ENCODE data around the gene STARD5. TPM values are rescaled to one million over a fixed set of nuclear protein-coding genes. Genes with fewer than 3 reads are reported as not detected.

The STARD5 gene
- polyA plus RNA-seq, 3 donors, result 1.2 to 3.8 (median 2.3) TPM

DNA sequence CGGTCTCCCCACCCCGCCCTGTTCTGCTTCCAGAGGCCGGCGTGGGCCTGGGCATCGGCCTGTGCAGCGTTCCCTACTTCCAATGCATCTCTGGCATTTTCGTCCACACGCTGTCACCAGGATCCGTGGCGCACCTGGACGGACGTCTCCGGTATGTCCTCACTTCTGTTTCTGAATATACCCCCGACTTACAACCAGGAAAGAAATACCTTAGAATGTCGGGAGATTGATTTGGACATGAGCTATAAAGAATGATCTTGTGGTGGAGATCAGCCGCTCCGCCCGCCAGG is 41.4 kb downstream of the STARD5 start:
- WGBS, 3 donors, result 94 to 97% (median 96%) methylated on average over 18 of the region's 18 CpGs
- H3K27ac ChIP-seq (ENCODE audit: low read depth, low read length), result no peak overlapping the region

GRCh38 chr15:81281766-81282605 is 42.0 kb downstream of the STARD5 start:
- 85 to 96% (median 92%) methylated on average over 12 of the region's 12 CpGs for WGBS, 3 donors
- no peak overlapping the region for H3K27ac ChIP-seq (ENCODE audit: low read depth, low read length)

DNA sequence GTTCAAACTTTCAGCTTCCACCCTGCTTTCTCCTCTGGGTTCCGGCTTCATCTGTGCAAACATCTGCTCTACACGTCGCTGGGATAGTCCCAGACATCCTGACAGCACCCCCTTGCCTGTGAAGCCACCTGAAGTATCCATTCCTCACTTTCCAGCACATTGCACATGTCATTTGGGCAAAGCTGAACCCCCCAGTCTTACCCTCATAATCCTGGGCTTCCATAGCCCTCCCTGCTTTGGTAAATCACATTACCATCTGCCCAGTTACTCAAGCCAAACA is 42.5 kb downstream of the STARD5 start:
- WGBS, 3 donors, result 91 to 96% (median 93%) methylated on average over 3 of the region's 3 CpGs
- no peak overlapping the region for H3K27ac ChIP-seq (ENCODE audit: low read depth, low read length)

GRCh38 chr15:81280696-81281455 is 43.1 kb downstream of the STARD5 start:
- WGBS, 3 donors, result 68 to 79% (median 77%) methylated on average over 8 of the region's 8 CpGs
- no peak overlapping the region for H3K27ac ChIP-seq (ENCODE audit: low read depth, low read length)

DNA sequence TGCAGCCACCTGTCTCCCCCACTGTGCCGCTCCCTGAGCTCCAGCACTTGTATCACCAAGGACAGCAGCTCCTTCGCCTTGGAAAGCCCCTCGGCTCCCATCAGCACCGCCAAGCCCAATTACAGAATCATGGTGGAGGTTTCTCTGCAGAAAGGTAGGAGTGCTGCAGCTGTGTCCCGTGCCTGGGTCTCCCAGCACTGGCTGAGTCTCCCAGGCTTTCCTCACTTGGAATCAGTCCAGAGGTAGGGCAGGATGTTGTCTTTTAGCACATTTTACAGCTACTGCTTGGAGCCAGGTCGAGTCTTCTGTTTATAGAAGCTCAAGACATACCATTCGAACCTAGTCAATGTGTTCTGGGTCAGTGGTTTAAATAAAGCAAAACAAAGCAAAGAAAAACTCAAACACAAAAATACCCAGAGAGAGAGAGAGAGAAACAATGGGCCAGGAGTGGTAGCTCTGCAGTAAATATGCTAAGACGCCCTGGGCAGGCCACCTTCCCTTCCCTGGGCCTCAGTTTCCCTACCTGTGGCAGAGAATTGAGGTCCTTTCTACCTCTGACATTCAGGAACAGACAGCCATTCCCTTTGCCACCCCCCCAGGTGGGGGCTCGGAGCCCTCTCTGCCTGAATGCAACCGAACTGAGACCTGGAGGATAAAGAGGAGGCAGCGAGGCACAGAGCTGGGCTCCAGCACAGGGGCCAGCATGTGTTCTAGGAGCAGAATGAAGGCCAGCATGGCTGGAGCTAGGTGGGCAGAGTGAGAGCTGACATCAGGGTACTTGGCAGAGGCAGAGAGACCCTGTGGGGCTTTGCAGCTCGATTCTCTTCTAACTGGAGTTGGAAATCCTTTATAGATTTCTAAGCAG is 44.1 kb downstream of the STARD5 start:
- no peak overlapping the region for H3K27ac ChIP-seq (ENCODE audit: low read depth, low read length)
- 76 to 86% (median 80%) methylated on average over 12 of the region's 12 CpGs for WGBS, 3 donors

- H3K27ac ChIP-seq (ENCODE audit: low read depth, low read length), result no peak overlapping the region
- 85 to 95% (median 94%) methylated on average over 6 of the region's 6 CpGs for WGBS, 3 donors
Measured at GRCh38 chr15:81278306-81279029, 45.5 kb downstream of the STARD5 start.

GRCh38 chr15:81277851-81278250 is 46.1 kb downstream of the STARD5 start:
- 89 to 98% (median 94%) methylated on average over 2 of the region's 2 CpGs for WGBS, 3 donors

DNA sequence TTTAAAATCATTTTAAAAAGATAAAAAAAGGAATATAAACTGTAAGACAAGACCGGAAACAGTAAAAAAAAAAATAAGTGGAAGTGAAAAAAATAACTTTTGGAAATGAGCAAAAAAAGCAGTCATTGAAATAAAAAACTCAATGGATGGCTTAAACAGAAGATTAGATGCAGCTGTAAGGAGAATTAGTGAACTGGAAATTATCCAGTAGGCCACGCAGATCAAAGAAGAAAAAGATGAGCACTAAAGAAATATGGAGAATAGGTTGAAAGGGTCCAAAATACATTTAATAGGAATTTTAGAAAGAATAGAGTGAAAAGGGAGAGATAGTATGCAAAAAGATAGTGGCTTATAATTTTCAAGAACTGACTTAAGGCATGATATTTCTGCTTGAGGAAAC is 47.0 kb downstream of the STARD5 start:
- H3K27ac ChIP-seq (ENCODE audit: low read depth, low read length), result no peak overlapping the region
- WGBS, 3 donors, result 93 to 99% (median 99%) methylated on average over 2 of the region's 2 CpGs

More at GRCh38 chr15:81277851-81278250, 46.1 kb downstream of the STARD5 start:
- no peak overlapping the region for H3K27ac ChIP-seq (ENCODE audit: low read depth, low read length)

DNA sequence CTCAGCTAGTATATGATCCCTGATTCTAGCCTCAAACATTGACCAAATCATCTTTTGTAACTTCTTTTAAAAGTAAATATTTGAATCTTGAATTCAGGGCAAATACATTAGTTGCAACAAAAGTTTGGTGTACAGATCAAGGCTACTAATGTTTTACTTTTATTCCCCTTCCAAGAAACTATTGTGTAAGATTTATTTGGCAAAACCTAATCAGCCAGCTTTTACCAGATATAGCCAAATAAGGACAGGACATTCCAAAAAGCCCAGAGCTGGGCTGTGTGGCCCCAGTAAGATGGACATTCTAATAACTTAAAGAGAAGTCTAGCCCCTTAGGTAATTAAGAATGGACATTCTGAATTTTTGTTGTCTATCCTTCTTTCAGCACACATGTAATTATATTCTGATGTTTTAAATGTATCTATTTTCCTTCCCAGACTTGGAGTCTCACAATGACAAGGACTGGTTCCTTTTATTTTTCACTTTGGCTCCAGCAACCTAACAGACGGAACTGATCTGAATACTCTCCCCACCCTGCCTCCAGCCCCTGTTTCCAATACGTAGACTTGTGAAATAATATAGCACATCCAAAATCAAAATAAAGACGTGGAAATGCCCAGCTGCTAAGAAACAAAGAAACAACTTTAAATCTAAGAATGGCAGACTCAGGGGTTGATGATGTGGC is 48.1 kb downstream of the STARD5 start:
- 63 to 77% (median 66%) methylated on average over 3 of the region's 3 CpGs for WGBS, 3 donors
- H3K27ac ChIP-seq (ENCODE audit: low read depth, low read length), result no peak overlapping the region

GRCh38 chr15:81274931-81275707 is 48.8 kb downstream of the STARD5 start:
- no peak overlapping the region for H3K27ac ChIP-seq (ENCODE audit: low read depth, low read length)
- WGBS, 3 donors, result 11 to 17% (median 12%) methylated on average over 10 to 11 of the region's 11 CpGs

GRCh38 chr15:81274255-81274654 is 49.7 kb downstream of the STARD5 start:
- 76 to 96% (median 94%) methylated on average over 4 of the region's 4 CpGs for WGBS, 3 donors
- H3K27ac ChIP-seq (ENCODE audit: low read depth, low read length), result no peak overlapping the region

DNA sequence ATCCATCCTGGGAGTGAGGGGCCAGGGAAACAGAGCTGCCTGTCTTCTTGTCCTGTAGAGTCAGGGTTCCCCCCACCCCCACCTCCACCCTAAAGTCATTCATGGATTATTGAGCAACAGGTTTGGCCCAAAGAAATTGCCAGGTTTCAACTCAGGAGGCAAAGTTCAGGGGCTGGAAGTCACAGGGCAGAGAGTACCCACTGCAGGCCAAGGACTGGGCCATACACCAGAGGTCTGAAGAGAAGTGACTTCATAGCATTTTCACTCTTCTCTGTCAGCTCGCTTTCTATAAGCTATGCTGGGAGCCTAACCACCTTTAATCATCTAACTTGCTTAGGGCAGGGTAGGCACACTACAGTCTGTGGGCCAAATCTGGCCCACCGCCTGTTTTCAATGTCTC is 50.1 kb downstream of the STARD5 start:
- 92 to 97% (median 93%) methylated on average over 2 of the region's 2 CpGs for WGBS, 3 donors

GRCh38 chr15:81273200-81273599 is 50.7 kb downstream of the STARD5 start:
- WGBS, 3 donors, result 87 to 97% (median 92%) methylated on average over 5 of the region's 5 CpGs

More for the DNA sequence above, 50.1 kb downstream of the STARD5 start:
- no peak overlapping the region for H3K27ac ChIP-seq (ENCODE audit: low read depth, low read length)

DNA sequence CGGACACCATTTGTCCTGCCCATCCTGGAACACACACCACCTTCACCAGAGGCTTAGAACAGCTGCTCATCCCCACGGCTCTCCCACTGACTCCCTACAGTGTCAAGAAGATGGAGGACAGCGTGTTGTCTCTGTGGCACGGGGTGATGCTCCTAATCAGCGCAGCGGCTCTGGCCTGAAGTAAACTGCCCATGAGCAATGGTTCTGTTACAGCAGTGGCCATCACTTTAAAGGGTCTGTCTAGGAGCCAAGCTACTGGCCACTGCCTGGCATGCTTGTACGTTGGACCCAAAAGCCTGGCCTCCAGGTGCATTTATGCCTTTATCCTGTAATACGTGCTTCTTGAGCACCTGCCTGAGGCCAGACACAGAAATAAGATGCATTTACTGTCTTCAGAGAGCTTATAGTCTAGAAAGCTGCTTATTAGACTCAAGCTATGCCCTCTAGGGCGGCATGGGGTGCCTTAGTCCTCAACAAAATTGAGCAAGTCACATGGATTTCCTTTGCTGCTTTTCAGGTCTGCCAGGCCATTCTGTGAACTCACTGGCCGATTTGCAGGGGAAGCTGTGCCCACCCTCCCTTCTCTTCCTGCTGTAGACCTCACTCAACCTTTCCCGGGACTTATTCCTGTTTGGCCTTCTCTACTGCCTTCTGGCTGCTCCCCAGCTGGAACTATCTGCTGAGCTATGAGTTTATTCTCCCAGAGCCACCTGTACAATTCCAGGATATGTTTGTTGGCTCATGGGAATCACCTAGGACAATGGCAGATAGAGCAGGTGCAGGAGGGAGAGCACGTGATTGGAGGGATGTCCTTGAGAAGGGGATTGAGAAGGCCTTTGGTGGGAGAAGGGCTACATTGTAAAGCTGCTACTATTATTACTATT is 51.9 kb downstream of the STARD5 start:
- WGBS, 3 donors, result 78 to 82% (median 79%) methylated on average over 12 of the region's 12 CpGs
- no peak overlapping the region for H3K27ac ChIP-seq (ENCODE audit: low read depth, low read length)

More at GRCh38 chr15:81273200-81273599, 50.7 kb downstream of the STARD5 start:
- no peak overlapping the region for H3K27ac ChIP-seq (ENCODE audit: low read depth, low read length)

- 91 to 94% (median 92%) methylated on average over 11 of the region's 11 CpGs for WGBS, 3 donors
- H3K27ac ChIP-seq (ENCODE audit: low read depth, low read length), result no peak overlapping the region
Measured at GRCh38 chr15:81270781-81271491, 53.0 kb downstream of the STARD5 start.

- WGBS, 3 donors, result 76 to 89% (median 88%) methylated on average over 3 of the region's 3 CpGs
- H3K27ac ChIP-seq (ENCODE audit: low read depth, low read length), result no peak overlapping the region
Measured at GRCh38 chr15:81270188-81270587, 53.8 kb downstream of the STARD5 start.
